ENCODE data around the gene ZNF488.

DNA sequence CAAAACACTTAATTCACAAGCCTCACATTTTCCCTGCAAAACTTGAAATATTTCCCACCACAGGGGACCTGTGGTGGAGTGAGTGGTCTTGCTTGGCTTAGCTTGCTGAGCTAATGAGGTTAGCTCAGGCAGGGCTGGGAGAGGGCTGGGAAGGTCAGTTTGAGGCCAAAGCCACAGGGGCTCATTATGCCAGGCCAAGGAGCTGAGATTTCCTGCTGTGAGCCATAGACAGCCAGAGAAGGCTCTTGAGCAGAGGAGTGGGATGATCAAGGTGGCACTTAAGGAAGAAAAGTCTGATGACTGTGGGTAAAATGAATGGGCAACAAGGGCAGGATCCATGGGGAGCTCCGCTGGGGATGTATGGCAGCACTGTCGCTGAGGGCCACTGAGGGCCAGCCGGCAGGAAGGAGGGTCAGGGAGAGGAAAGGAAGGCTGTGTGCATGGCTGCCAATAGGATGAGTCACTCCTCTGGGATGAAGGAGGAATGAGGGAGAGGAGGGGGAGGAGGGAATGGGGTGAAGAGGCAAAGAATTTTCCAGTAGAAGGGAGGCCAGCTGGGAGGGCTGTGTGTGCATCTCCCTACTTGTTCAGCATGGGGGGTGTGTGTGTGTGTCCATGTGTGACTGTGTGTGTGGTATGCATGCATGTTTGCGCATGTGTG, 18.7 kb upstream of the ZNF488 start:
- TF ChIP-seq CTCF (IDR thresholded peaks at IDR 0.05) (no peak), POLR2A (IDR thresholded peaks at IDR 0.05) (no peak), EP300 (IDR thresholded peaks at IDR 0.05) (no peak)

Measured in ovary (tissue), 3 donors.